SK-MEL-5 (cell line): ENCODE measurements around the gene RAPGEF4. TPM values are rescaled to one million over a fixed set of nuclear protein-coding genes. Genes with fewer than 3 reads are reported as not detected.
"Not testable (repeated sequence)": the region's sequence is repeated elsewhere in the genome, so short reads cannot be mapped to it uniquely, and the experiment has no call there.

Experiments used
- DNase-seq: peaks from one replicate; pipeline ENCODE4 v3.0.0-alpha.2; 2016; ENCODE audit warnings: low read depth, low spot score
- in situ Hi-C: cut with HindIII; loops from 2 replicates; pipeline ENCODE4 v1.10.0; 2016; ENCODE audit warnings: low sequenced_read_pairs, high pct_unique_total_duplicates, low pct_unique_long_range_greater_than_20kb
- small RNA-seq, 2 experiments: library from RNA; depleted of rRNA; stranded (forward); fragments of <200 nt; gene quantifications; one replicate each; pipeline ENCODE3, GENCODE V24; 2014
- total RNA-seq: library from RNA; depleted of rRNA; stranded (reverse); fragments of >200 nt; shearing (Covaris generic); gene quantifications from 2 replicates; pipeline ENCODE4 v1.2.3, GENCODE V29; 2014; rRNA removed

The RAPGEF4 gene
- total RNA-seq, 1 experiment from 2014 or later = 4.5 TPM

- no peak for DNase-seq
- in situ Hi-C loops = no loop called here
Measured at GRCh38 chr2:173092844-173093402, 357.3 kb downstream of the RAPGEF4 start.

DNA sequence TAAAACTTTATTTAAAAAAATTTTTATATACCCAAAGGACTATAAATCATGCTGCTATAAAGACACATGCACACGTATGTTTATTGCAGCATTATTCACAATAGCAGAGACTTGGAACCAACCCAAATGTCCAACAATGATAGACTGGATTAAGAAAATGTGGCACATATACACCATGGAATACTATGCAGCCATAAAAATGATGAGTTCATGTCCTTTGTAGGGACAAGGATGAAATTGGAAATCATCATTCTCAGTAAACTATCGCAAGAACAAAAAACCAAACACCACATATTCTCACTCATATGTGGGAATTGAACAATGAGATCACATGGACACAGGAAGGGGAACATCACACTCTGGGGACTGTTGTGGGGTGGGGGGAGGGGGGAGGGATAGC lies 358.0 kb downstream of the RAPGEF4 start:
- in situ Hi-C loops, DNase-seq: not testable (repeated sequence)

- DNase-seq = no peak
- in situ Hi-C loops = no loop called here
Measured at GRCh38 chr2:173094731-173095130, 359.1 kb downstream of the RAPGEF4 start.

- DNase-seq = no peak
- in situ Hi-C loops = no loop called here
Measured at GRCh38 chr2:173095356-173095755, 359.7 kb downstream of the RAPGEF4 start.

DNA sequence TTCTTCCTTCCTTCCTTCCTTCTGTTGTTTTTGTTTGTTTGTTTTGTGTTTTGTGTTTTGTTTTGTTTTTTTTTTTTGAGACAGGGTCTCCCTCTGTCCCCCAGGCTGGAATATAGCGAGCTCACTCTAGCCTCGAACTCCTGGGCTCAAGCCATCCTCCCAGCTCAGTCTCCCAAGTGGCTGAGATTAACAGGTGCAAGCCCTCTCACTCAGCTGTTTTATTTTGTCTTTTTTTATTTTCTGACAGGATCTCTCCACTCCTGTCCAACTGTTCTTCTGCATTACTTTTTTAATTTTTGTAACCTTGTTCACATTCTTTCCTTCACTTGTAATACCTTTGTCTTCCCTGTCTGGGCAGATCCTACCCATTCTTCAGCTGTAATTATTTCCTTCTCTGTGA lies 363.6 kb downstream of the RAPGEF4 start:
- no peak for DNase-seq
- in situ Hi-C loops = no loop called here

DNA sequence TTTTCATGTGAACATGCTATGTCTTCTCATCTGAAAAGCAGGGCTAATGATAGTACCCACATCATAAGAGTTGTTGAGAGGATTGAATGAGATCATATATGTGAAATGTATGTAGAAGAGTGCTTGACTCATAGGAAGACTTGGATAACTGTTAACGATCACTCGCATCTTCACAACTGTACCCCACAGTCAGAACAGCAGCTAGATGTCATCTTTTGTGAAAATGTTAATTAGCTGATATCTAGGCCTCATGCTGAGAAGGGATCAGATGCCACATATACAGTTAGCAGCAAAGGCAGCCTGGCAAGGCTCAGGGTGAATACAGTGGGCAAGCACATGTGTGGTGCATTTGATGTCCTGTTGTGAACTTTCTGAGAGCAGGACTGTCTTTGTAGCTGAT lies 364.2 kb downstream of the RAPGEF4 start:
- DNase-seq = no peak
- in situ Hi-C loops = no loop called here

- no peak for DNase-seq
- in situ Hi-C loops = no loop called here
Measured at GRCh38 chr2:173101687-173102086, 366.0 kb downstream of the RAPGEF4 start.

Small RNAs within 50 kb of the gene (small RNA-seq; reads per million reads assigned to genes)
- 0 to 0.08 reads per million in 2 experiments for gene RF01210

Other genes starting within 250 kb of the RAPGEF4 start
- 31.2 and 42.6 TPM in 2 replicates for gene PDK1, start 179.8 kb upstream of the RAPGEF4 start, total RNA-seq